GM12878 (cell line): ENCODE measurements around the gene ULK4. TPM values are rescaled to one million over a fixed set of nuclear protein-coding genes. Genes with fewer than 3 reads are reported as not detected.

Experiments used
- ATAC-seq: fragments of 200-7000 bp; cut with Tn5 transposase; 3 replicates; pipeline ENCODE4 v1.9.1; 2020; ENCODE audit warnings: mild to moderate bottlenecking, moderate library complexity
- BruUV-seq: library from RNA; stranded (reverse); fragments of 400-500 nt; replicated peaks from 2 replicates; lab custom pipeline; 2021; lab: Mats Ljungman, UMichigan
- CTCF ChIA-PET: fragments of 300-600 bp; sonication (Branson Sonifier 250); formaldehyde crosslinking; extraction: SDS; loops from one replicate; lab custom pipeline; 2021; ENCODE audit warnings: inconsistent platforms; lab: Yijun Ruan, JAX
- POLR2A ChIA-PET: fragments of 350-600 bp; formaldehyde crosslinking; extraction: SDS; loops from one replicate; lab custom pipeline; 2021; ENCODE audit warnings: inconsistent platforms; lab: Charles Lee
- RAD21 ChIA-PET: fragments of 300-600 bp; sonication (Branson Sonifier 250); formaldehyde crosslinking; loops from one replicate; lab custom pipeline; 2023; ENCODE audit warnings: antibody characterized with exemption; ENCODE audit not compliant: unreplicated experiment; lab: Charles Lee
- SMC1A ChIA-PET: fragments of 300-600 bp; sonication (Branson Sonifier 250); formaldehyde crosslinking; loops from one replicate; lab custom pipeline; 2023; ENCODE audit not compliant: unreplicated experiment, uncharacterized antibody; lab: Charles Lee
- DNase-seq: peaks from one replicate; pipeline ENCODE4 v3.0.0-alpha.2; 2011; ENCODE audit warnings: low read depth, low spot score
- FAIRE-seq: peaks from 3 replicates; lab custom pipeline; 2011; peaks lifted over from hg19 to GRCh38; lab: Jason Lieb, UNC
- H2AFZ ChIP-seq: 2 replicates; pipeline ENCODE4 v1.6.0; 2011; ENCODE audit warnings: low read depth, low read length, control low read depth; ENCODE audit not compliant: control insufficient read depth
- H3K27ac ChIP-seq: 2 replicates; pipeline ENCODE4 v1.5.1; 2011; ENCODE audit warnings: control low read depth; ENCODE audit not compliant: control insufficient read depth, insufficient read depth
- H3K27me3 ChIP-seq, 2 experiments: replicated peaks in 1 of 2; 2 replicates each; pipeline versions ENCODE4 v1.6.0 to v1.6.1; 2011; ENCODE audit warnings: low read length in 1 of 2; ENCODE audit not compliant: control insufficient read depth in 2 of 2, insufficient read depth in 2 of 2
- H3K36me3 ChIP-seq, 2 experiments: 2 replicates each; pipeline ENCODE4 v1.5.1; 2011; ENCODE audit warnings: low read length in 1 of 2; ENCODE audit not compliant: control insufficient read depth in 2 of 2, insufficient read depth in 2 of 2
- H3K4me1 ChIP-seq: 2 replicates; pipeline ENCODE4 v1.6.1; 2011; ENCODE audit warnings: mild to moderate bottlenecking, low read length, moderate library complexity, mixed read lengths; ENCODE audit not compliant: control insufficient read depth, insufficient read depth
- H3K4me2 ChIP-seq: 2 replicates; pipeline ENCODE4 v1.6.0; 2011; ENCODE audit warnings: control low read depth; ENCODE audit not compliant: control insufficient read depth, insufficient read depth
- H3K4me3 ChIP-seq: fragments of 200-600 bp; sonication (generic); 2 replicates; pipeline ENCODE4 v1.5.1; 2016
- H3K79me2 ChIP-seq: 2 replicates; pipeline ENCODE4 v1.6.0; 2011; ENCODE audit warnings: low read length; ENCODE audit not compliant: control insufficient read depth, insufficient read depth
- H3K9ac ChIP-seq: 2 replicates; pipeline ENCODE4 v1.8.0; 2011; ENCODE audit warnings: low read length, control low read depth, mixed read lengths; ENCODE audit not compliant: control insufficient read depth, insufficient read depth
- H3K9me3 ChIP-seq: replicated peaks from 3 replicates; pipeline ENCODE4 v1.5.1; 2011; ENCODE audit warnings: mild to moderate bottlenecking, low read length; ENCODE audit not compliant: control insufficient read depth, insufficient read depth
- H4K20me1 ChIP-seq: 2 replicates; pipeline ENCODE4 v1.6.0; 2011; ENCODE audit not compliant: control insufficient read depth, insufficient read depth
- ATF3 ChIP-seq: IDR thresholded peaks from 2 replicates; pipeline ENCODE4 v1.6.1; 2011; ENCODE audit warnings: low read depth, mild to moderate bottlenecking, low read length, moderate library complexity, borderline replicate concordance; ENCODE audit errors: extremely low read depth
- BCL11A ChIP-seq: IDR thresholded peaks from 2 replicates; pipeline ENCODE4 v1.6.1; 2011; ENCODE audit warnings: low read depth, low read length
- LARP7 ChIP-seq: fragments of 450-650 bp; IDR thresholded peaks from 2 replicates; pipeline ENCODE4 v1.6.1; 2017; ENCODE audit warnings: mild to moderate bottlenecking
- MEF2A ChIP-seq: IDR thresholded peaks from 2 replicates; pipeline ENCODE4 v1.6.1; 2011; ENCODE audit warnings: low read depth, mild to moderate bottlenecking, low read length, moderate library complexity; ENCODE audit not compliant: insufficient read depth
- NFYB ChIP-seq: IDR thresholded peaks from 2 replicates; pipeline ENCODE4 v1.6.1; 2011; ENCODE audit warnings: low read depth, mild to moderate bottlenecking, low read length, improper control_type of control experiment, moderate library complexity; ENCODE audit not compliant: insufficient read depth
- NR2C2 ChIP-seq: IDR thresholded peaks from 2 replicates; pipeline ENCODE4 v1.6.1; 2011; ENCODE audit warnings: borderline replicate concordance, low read depth; ENCODE audit not compliant: control insufficient read depth, insufficient read length
- POLR2A ChIP-seq: IDR thresholded peaks from 2 replicates; pipeline ENCODE4 v1.6.1; 2011; ENCODE audit warnings: low read depth, mild to moderate bottlenecking, low read length
- RELB ChIP-seq: fragments of 450-650 bp; IDR thresholded peaks from 2 replicates; pipeline ENCODE4 v1.6.1; 2017; ENCODE audit warnings: low read depth, mild to moderate bottlenecking, moderate library complexity
- SRF ChIP-seq, 2 experiments: IDR thresholded peaks; 2 replicates each; pipeline ENCODE4 v1.6.1; 2011; ENCODE audit warnings: low read depth in 2 of 2, low read length in 2 of 2, mild to moderate bottlenecking in 1 of 2, moderate library complexity in 1 of 2
- STAT1 ChIP-seq: fragments of 450-650 bp; conservative IDR thresholded peaks from 2 replicates; pipeline ENCODE4 v1.6.1; 2014; ENCODE audit warnings: antibody characterized with exemption, mild to moderate bottlenecking
- STAT3 ChIP-seq: IDR thresholded peaks from 2 replicates; pipeline ENCODE4 v1.6.1; 2011; ENCODE audit warnings: low read depth, low read length, improper control_type of control experiment
- ZBED1 ChIP-seq: IDR thresholded peaks from 2 replicates; pipeline ENCODE4 v1.6.1; 2016; ENCODE audit warnings: borderline replicate concordance
- ZNF687 ChIP-seq: fragments of 450-650 bp; IDR thresholded peaks from 2 replicates; pipeline ENCODE4 v1.6.1; 2017; ENCODE audit warnings: mild to moderate bottlenecking, moderate library complexity
- WGBS: methylation state at CpG from one replicate; pipeline ENCODE4 v1.1.6; 2016; ENCODE audit warnings: low lambda C conversion rate; ENCODE audit not compliant: insufficient replicate concordance, insufficient coverage; ENCODE audit errors: missing lambda C conversion rate; 5-methylcytosine and 5-hydroxymethylcytosine counted together
- in situ Hi-C: fragments of 300-500 bp; cut with MboI; formaldehyde crosslinking; loops from 9 replicates; pipeline ENCODE4 v1.14.3; 2018; ENCODE audit warnings: mixed read lengths
- intact Hi-C: fragments of 100-400 bp; cut with micrococcal nuclease; formaldehyde crosslinking; loops from one replicate; pipeline ENCODE4 v1.14.2; 2022; ENCODE audit not compliant: unreplicated experiment
- polyA plus RNA-seq, 11 experiments: library from polyadenylated mRNA; depleted of rRNA in 4 of 11; unstranded in 6 of 11; stranded (reverse) in 5 of 11; fragments of >200 nt; fragmentation: Nextera tagmentation in 4 of 11; fragmentation: Illumina TruSeq in 1 of 11; extraction: Ambion mirVana in 4 of 11; extraction: Trizol in 1 of 11; gene quantifications; 1 replicate in 1 of 11; 2 replicates in 10 of 11; pipeline versions ENCODE4 v1.2.1 to v1.2.3, GENCODE V29; 2011 to 2016; ENCODE audit warnings: inconsistent platforms in 2 of 11, missing spikeins in 2 of 11, low read depth in 1 of 11
- total RNA-seq, 4 experiments: library from RNA; depleted of rRNA in 3 of 4; stranded (reverse); fragments of >200 nt in 3 of 4; fragmentation: Illumina TruSeq in 1 of 4; extraction: Trizol in 1 of 4; gene quantifications; 2 replicates each; pipeline versions ENCODE4 v1.2.1 to v1.2.3, GENCODE V29; 2013 to 2021

ULK4 gene
- total and polyA plus RNA-seq, 10 of the 15 experiments (the other 5 are each of a cell fraction or from before 2014, with no cell fraction given), result 3.5 to 7.6 (median 6.3) TPM

- 48% methylated on average over 4 of the region's 4 CpGs for WGBS
- no TSS peak for BruUV-seq
- no peak overlapping the region for H3K9ac ChIP-seq
- DNase-seq (no peak), FAIRE-seq (no peak), ATAC-seq (no peak)
- H3K27me3 ChIP-seq, result no peaks in the 10 kb centered on the region
- H3K36me3 ChIP-seq, result no peaks in the 10 kb centered on the region
- H3K4me3 ChIP-seq, result no peak overlapping the region
- CTCF ChIA-PET, result interaction anchor here (0.9 kb wide), 1 partner anchor 9 kb away, joined by 3 read pairs; no protein-coding TSS in a partner anchor
- SMC1A ChIA-PET, result no interaction called here
- no peak overlapping the region for H2AFZ ChIP-seq
- H4K20me1 ChIP-seq, result no peaks in the 10 kb centered on the region
- no peak for TF ChIP-seq ZBED1
- TF ChIP-seq SRF (IDR thresholded peaks at IDR 0.05; ENCODE audit: low read depth in 2 of 2, low read length in 2 of 2), result no peak
- no peak for TF ChIP-seq STAT3
- intact Hi-C loops (no loop called here), in situ Hi-C loops (no loop called here)
- no peak overlapping the region for H3K27ac ChIP-seq
- no peak overlapping the region for H3K4me2 ChIP-seq
- H3K79me2 ChIP-seq, result no peaks in the 10 kb centered on the region
- POLR2A ChIA-PET, result no interaction called here
- H3K4me1 ChIP-seq, result no peaks in the 10 kb centered on the region
- RAD21 ChIA-PET, result no interaction called here
- H3K9me3 ChIP-seq, result no peaks in the 10 kb centered on the region
These were observed 513.5 kb downstream of the ULK4 start for GRCh38 chr3:41448396-41448795.

- no peak for FAIRE-seq
- intact Hi-C loops, result no loop called here
- Histone ChIP-seq H2AFZ (no peak overlapping the region), H3K4me3 (no peak overlapping the region), H3K4me1 (no peaks in the 10 kb centered on the region), H3K27me3 (no peaks in the 10 kb centered on the region), H4K20me1 (no peaks in the 10 kb centered on the region), H3K79me2 (no peaks in the 10 kb centered on the region), H3K36me3 (no peaks in the 10 kb centered on the region), H3K4me2 (no peak overlapping the region), H3K9me3 (no peaks in the 10 kb centered on the region), H3K9ac (no peak overlapping the region), H3K27ac (no peak overlapping the region)
- no peak for DNase-seq
- in situ Hi-C loops, result no loop called here
- 79% methylated on average over 4 of the region's 4 CpGs for WGBS
- ChIA-PET POLR2A (no interaction called here), RAD21 (no interaction called here), SMC1A (no interaction called here), CTCF (interaction anchor here (0.9 kb wide), 1 partner anchor 9 kb away, joined by 3 read pairs; no protein-coding TSS in a partner anchor)
- BruUV-seq, result no TSS peak
- no peak for ATAC-seq
- TF ChIP-seq POLR2A (no peak), STAT1 (no peak), BCL11A (no peak), ZNF687 (no peak), ATF3 (no peak), RELB (no peak), MEF2A (no peak), LARP7 (no peak), NFYB (no peak), NR2C2 (no peak)
These were observed 514.2 kb downstream of the ULK4 start for GRCh38 chr3:41447701-41448100.
